Duodenal mucosa (tissue), 2 donors: ENCODE measurements around the gene CPB2.

Source experiments
- H3K27ac ChIP-seq: one replicate; pipeline ENCODE4 v1.7.0; 2013; ENCODE audit warnings: low read depth, low read length
- H3K27me3 ChIP-seq, 2 donors: one replicate each; pipeline ENCODE4 v1.7.0; 2013; ENCODE audit warnings: low read length in 2 of 2, control low read depth in 1 of 2; ENCODE audit not compliant: insufficient read depth in 2 of 2, control insufficient read depth in 1 of 2
- H3K36me3 ChIP-seq, 2 donors: one replicate each; pipeline ENCODE4 v1.7.0; 2013; ENCODE audit warnings: low read length in 2 of 2, control low read depth in 1 of 2; ENCODE audit not compliant: insufficient read depth in 2 of 2, control insufficient read depth in 1 of 2
- H3K4me1 ChIP-seq, 2 donors: one replicate each; pipeline ENCODE4 v1.7.0; 2013; ENCODE audit warnings: low read length in 2 of 2, control low read depth in 1 of 2; ENCODE audit not compliant: insufficient read depth in 2 of 2, control insufficient read depth in 1 of 2
- H3K4me3 ChIP-seq, 2 donors: one replicate each; pipeline ENCODE4 v1.7.0; 2013; ENCODE audit warnings: low read length in 2 of 2, low read depth in 1 of 2
- H3K9ac ChIP-seq, 2 donors: one replicate each; pipeline ENCODE4 v1.7.0; 2013; ENCODE audit warnings: low read length in 2 of 2, low read depth in 1 of 2
- H3K9me3 ChIP-seq, 2 donors: one replicate each; pipeline ENCODE4 v1.7.0; 2013; ENCODE audit warnings: low read length in 2 of 2, control low read depth in 1 of 2; ENCODE audit not compliant: control insufficient read depth in 1 of 2

CPB2 gene

DNA sequence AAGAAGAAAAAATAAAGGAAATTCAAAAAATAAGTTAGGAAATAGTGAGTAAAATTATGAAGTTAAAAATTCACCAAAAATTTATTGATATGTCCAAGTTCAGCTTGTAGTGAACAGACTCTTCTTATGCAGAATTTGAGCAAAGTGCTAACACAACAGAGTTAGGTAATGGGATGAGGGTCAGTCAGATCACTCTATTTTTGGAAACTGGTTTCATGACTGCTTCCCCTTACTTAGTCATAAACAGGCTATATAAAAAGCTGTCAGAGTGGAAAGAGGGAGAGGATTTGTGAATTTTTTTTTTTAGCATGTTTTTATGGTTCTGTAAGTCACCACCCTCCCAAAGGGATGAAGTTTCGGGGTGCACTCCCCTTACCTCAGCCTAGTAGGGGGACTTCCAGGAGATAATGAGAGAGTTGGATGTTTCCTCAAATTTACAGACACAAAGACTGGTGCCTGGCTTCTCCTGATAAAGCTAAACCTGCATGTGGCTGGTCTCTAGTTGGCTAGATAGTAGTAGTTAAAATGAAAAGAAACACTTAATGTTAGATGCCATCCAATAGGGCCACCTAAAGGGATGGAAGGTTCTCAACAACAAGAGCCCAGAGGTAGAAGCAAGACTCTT is 4.5 kb downstream of the CPB2 start:
- no peaks in the 10 kb centered on the region for H3K36me3 ChIP-seq
- no peaks in the 10 kb centered on the region for H3K27me3 ChIP-seq
- H3K9me3 ChIP-seq, result no peaks in the 10 kb centered on the region
- no peak overlapping the region for H3K9ac ChIP-seq
- no peak overlapping the region for H3K4me3 ChIP-seq
- H3K4me1 ChIP-seq, result no peaks in the 10 kb centered on the region
- no peak overlapping the region for H3K27ac ChIP-seq

DNA sequence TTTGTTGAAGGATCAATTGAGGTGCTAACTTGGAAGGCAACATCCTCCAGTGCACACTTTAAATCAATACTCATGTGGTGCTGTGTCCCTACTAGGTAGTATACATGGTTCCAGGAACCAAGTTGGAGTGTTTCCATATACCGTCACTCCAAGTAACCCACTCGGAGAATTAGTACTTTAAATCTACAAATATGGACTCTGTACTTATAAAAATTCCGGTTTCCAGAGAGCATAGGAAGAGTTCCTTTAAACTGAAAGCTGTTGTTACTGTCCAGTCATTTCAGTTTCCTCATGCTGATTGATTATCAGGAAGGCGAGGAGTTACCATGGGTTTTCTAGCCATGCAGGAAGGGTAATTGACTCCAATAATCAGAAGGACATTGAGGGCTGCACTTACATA is 7.2 kb downstream of the CPB2 start:
- Histone ChIP-seq H3K9ac (no peak overlapping the region), H3K4me1 (no peaks in the 10 kb centered on the region), H3K27ac (no peak overlapping the region), H3K27me3 (no peaks in the 10 kb centered on the region), H3K36me3 (no peaks in the 10 kb centered on the region), H3K4me3 (no peak overlapping the region), H3K9me3 (no peaks in the 10 kb centered on the region)

DNA sequence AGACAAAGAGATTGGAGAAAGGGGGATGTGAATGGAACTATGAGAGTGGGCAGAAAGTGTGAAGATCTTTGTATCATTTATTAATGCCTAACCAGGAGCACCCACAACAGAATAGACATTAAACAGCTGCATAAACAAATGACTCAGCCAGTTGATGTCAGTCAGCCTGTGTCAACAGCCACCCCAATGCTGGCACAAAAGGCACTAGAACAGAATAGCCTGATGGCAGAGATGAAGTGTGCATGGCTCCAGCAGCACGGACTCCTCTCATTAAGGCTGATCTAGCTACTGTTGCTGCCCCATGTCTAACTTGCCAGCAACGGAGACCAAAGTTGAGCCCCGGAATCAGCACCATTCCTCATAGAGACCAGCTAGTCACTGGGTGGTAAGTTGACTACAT is 7.8 kb downstream of the CPB2 start:
- no peaks in the 10 kb centered on the region for H3K27me3 ChIP-seq
- no peak overlapping the region for H3K9ac ChIP-seq
- H3K9me3 ChIP-seq, result no peaks in the 10 kb centered on the region
- H3K4me3 ChIP-seq, result no peak overlapping the region
- H3K4me1 ChIP-seq, result no peaks in the 10 kb centered on the region
- no peak overlapping the region for H3K27ac ChIP-seq
- no peaks in the 10 kb centered on the region for H3K36me3 ChIP-seq

DNA sequence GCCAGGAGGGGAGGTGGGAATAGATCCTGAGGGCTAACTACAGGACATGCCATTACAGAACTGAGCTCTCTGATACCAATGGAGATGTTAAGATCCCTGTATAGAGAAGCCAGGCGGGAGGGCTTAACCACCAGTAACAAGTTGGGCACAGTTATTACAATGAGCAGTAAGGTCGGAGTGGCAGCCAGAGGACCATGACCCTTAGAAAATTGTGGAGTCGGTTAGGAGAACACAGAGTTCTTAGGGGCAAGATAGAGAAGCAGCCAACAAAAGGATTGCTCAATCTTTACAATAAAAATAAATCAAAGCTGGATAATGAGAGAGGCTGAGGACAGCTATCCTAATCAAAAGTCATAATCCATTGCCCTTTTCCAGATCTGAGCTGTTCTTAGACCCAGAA is 10.4 kb downstream of the CPB2 start:
- Histone ChIP-seq H3K9me3 (no peaks in the 10 kb centered on the region), H3K36me3 (no peaks in the 10 kb centered on the region), H3K27me3 (no peaks in the 10 kb centered on the region), H3K27ac (no peak overlapping the region), H3K4me3 (no peak overlapping the region), H3K4me1 (no peaks in the 10 kb centered on the region), H3K9ac (no peak overlapping the region)

DNA sequence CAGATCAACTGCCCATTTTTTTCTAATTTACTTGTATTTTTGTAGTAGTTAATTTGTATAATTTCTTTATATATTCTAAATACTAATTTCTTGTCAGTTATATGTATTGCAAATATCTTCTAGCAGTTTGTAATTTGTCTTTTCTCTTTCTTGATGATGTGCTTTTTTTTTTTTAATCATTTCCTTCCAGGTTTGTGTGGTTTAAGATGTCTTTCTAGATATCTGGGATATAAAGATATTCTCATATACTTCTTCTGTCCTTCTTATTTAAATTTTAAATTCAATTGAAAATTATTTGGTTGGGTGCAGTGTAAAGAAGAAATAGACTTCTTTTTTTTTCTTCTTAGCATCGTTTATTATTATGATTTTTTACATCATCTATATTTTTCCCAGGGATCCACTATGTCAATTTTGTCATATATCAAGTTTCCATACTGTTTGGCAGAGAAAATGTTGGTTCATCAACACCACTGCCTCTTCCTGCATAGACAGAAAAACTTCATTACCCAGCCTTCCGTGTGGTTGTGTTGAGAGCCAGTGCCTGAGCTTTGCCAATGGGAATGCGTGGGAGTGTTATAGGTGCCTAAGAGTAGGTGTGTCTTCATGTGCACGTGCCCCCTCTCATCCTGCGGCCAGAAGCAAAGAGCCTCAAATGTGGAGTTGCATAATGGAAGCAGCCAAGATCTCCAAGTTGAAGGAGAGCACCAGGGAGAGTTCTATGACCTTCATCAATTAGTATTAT is 15.8 kb downstream of the CPB2 start:
- Histone ChIP-seq H3K4me3 (no peak overlapping the region), H3K27me3 (no peaks in the 10 kb centered on the region), H3K36me3 (no peaks in the 10 kb centered on the region), H3K9me3 (no peaks in the 10 kb centered on the region), H3K9ac (no peak overlapping the region), H3K27ac (no peak overlapping the region), H3K4me1 (no peaks in the 10 kb centered on the region)

DNA sequence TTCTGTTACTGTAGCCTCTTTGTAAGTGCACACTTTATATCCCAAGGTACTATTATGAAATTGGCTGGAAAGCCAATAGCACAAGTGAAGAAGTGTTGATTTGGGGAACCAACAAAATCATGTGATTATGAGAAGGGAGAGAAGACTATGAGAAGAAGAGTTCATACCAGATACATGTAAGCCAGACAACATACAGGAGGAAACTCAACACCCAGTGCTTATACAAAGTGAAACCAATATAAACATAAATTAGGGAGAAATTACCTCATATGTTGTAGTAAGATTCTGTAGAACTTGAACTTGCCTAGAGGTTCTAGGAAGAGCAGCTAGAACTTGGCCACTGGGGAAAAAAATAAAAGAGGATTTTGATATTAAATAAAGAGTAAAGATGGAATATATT is 17.4 kb downstream of the CPB2 start:
- Histone ChIP-seq H3K27ac (no peak overlapping the region), H3K4me1 (no peaks in the 10 kb centered on the region), H3K9me3 (no peaks in the 10 kb centered on the region), H3K4me3 (no peak overlapping the region), H3K27me3 (no peaks in the 10 kb centered on the region), H3K36me3 (no peaks in the 10 kb centered on the region), H3K9ac (no peak overlapping the region)

DNA sequence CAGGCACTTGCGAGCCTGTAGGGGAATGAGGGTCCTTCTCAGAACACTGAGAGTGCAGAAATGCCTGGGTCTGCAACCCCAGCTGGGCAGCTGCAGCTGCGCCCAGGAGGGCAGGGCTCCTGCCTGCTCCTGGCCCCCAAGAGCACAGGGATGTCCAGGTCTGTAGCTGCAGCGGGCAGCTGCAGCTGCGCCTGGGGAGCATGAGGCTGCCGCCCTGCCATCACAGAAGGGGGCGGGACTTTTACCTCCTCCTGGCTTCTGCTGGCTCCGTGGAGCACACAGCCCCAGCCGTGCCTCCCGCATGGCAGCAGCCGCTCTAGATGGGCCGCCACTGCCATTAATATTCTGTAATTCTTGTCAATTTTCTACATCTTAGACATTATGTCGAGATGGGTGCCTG is 17.8 kb downstream of the CPB2 start:
- no peak overlapping the region for H3K9ac ChIP-seq
- H3K27ac ChIP-seq, result no peak overlapping the region
- H3K36me3 ChIP-seq, result no peaks in the 10 kb centered on the region

DNA sequence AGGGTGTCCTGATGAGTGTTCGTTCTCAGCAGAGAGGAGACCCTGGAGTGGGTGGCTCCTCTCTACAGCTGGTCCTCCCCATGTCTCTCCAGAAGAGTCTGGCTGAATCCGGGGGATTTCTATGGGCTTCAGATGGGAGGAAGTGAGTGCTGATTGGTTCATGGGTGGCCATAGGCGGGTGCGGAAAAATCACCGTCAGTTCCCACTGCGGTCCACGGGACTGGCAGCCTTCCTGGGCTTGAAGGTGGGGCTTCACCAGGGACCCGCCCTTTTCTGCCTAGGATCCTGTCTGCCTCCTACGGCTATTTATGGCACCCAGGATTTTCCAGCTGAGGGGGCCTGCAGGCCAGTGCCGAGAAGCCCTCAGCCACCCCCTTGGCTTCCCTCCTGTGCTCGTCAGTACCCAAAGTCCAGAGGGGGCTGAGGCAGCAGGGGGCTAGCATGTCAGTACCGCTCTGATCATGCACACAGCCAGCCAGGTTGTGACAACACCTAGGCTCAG is 18.4 kb downstream of the CPB2 start:
- Histone ChIP-seq H3K36me3 (no peaks in the 10 kb centered on the region), H3K27ac (no peak overlapping the region)

More for the DNA sequence above, 17.8 kb downstream of the CPB2 start:
- Histone ChIP-seq H3K27me3 (no peaks in the 10 kb centered on the region), H3K4me1 (no peaks in the 10 kb centered on the region), H3K9me3 (no peaks in the 10 kb centered on the region), H3K4me3 (no peak overlapping the region)

DNA sequence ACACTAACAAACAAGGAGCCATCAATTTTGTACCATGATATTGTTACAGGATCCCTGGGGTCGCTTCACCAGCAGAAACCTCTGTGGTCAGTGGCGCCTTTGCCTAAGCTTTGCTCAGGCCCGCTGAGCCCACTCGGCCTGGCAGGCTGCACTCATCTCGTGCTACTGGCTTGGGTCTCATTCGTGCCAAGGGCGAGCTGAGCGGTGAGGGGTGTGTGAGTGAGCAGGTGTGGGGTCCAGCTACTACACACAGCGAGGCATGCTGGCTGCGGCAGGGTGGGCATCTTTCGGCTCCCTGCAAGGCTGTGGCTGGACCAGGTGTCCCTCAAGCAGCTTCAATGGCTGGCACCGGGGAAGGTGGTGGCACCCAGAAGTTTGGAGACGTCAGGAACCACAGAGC is 19.1 kb downstream of the CPB2 start:
- no peak overlapping the region for H3K27ac ChIP-seq
- no peaks in the 10 kb centered on the region for H3K4me1 ChIP-seq
- no peak overlapping the region for H3K4me3 ChIP-seq
- no peaks in the 10 kb centered on the region for H3K36me3 ChIP-seq
- H3K9me3 ChIP-seq, result no peaks in the 10 kb centered on the region
- H3K9ac ChIP-seq, result no peak overlapping the region
- H3K27me3 ChIP-seq, result no peaks in the 10 kb centered on the region

More for the DNA sequence above, 18.4 kb downstream of the CPB2 start:
- Histone ChIP-seq H3K27me3 (no peaks in the 10 kb centered on the region), H3K9ac (no peak overlapping the region), H3K4me3 (no peak overlapping the region), H3K9me3 (no peaks in the 10 kb centered on the region), H3K4me1 (no peaks in the 10 kb centered on the region)

DNA sequence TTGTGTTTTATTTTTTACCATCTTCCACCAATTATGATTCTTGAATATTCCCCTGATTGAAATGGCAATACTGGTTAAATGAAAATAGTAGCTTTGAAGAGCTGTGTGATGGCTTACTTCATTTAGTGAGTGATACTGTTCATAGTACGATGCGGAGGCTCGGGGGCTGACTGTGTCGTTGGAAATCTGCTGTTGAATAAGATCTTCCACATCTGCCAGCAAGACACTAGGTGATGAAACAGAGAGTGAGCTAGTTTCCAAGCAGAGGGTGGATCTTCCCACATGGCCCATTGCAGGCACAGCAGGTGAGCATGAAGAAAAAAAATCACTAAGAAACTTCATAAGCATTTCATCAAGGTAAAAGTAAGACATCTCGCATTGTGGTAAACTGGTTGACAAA is 22.5 kb downstream of the CPB2 start:
- Histone ChIP-seq H3K4me1 (no peaks in the 10 kb centered on the region), H3K4me3 (no peak overlapping the region), H3K9me3 (no peaks in the 10 kb centered on the region), H3K27me3 (no peaks in the 10 kb centered on the region), H3K9ac (no peak overlapping the region), H3K27ac (no peak overlapping the region), H3K36me3 (no peaks in the 10 kb centered on the region)
